ENCODE data around the gene LRRIQ4.

LRRIQ4 gene

GRCh38 chr3:169827712-169828111 lies 15.0 kb downstream of the LRRIQ4 start:
- TF ChIP-seq POLR2AphosphoS5 (IDR thresholded peaks at IDR 0.05; ENCODE audit: low read depth, low read length) (no peak), FOXP2 (optimal IDR thresholded peaks at IDR 0.05; ENCODE audit: borderline replicate concordance, extremely low read depth, extremely low read length, insufficient read depth) (no peak), TAF1 (IDR thresholded peaks at IDR 0.05; ENCODE audit: borderline replicate concordance, insufficient read depth, low read length) (no peak), REST (IDR thresholded peaks at IDR 0.05; ENCODE audit: insufficient read depth in 1 of 2, low read depth in 2 of 2, low read length in 2 of 2) (no peak), SIN3A (IDR thresholded peaks at IDR 0.05; ENCODE audit: borderline replicate concordance, insufficient read depth, low read length) (no peak)

- TF ChIP-seq REST (IDR thresholded peaks at IDR 0.05; ENCODE audit: insufficient read depth in 1 of 2, low read depth in 2 of 2, low read length in 2 of 2) (no peak), POLR2AphosphoS5 (IDR thresholded peaks at IDR 0.05; ENCODE audit: low read depth, low read length) (no peak), TAF1 (IDR thresholded peaks at IDR 0.05; ENCODE audit: borderline replicate concordance, insufficient read depth, low read length) (no peak), SIN3A (IDR thresholded peaks at IDR 0.05; ENCODE audit: borderline replicate concordance, insufficient read depth, low read length) (no peak), FOXP2 (optimal IDR thresholded peaks at IDR 0.05; ENCODE audit: borderline replicate concordance, extremely low read depth, extremely low read length, insufficient read depth) (no peak)
Observed at GRCh38 chr3:169835533-169835932, 22.9 kb downstream of the LRRIQ4 start.

- TF ChIP-seq REST (IDR thresholded peaks at IDR 0.05; ENCODE audit: insufficient read depth in 1 of 2, low read depth in 2 of 2, low read length in 2 of 2) (no peak), TAF1 (IDR thresholded peaks at IDR 0.05; ENCODE audit: borderline replicate concordance, insufficient read depth, low read length) (no peak), POLR2AphosphoS5 (IDR thresholded peaks at IDR 0.05; ENCODE audit: low read depth, low read length) (no peak), FOXP2 (optimal IDR thresholded peaks at IDR 0.05; ENCODE audit: borderline replicate concordance, extremely low read depth, extremely low read length, insufficient read depth) (no peak)
Observed at GRCh38 chr3:169836078-169836941, 23.6 kb downstream of the LRRIQ4 start.

- no peak for TF ChIP-seq REST (IDR thresholded peaks at IDR 0.05; ENCODE audit: insufficient read depth in 1 of 2, low read depth in 2 of 2, low read length in 2 of 2)
- TF ChIP-seq TAF1 (IDR thresholded peaks at IDR 0.05; ENCODE audit: borderline replicate concordance, insufficient read depth, low read length): no peak
- TF ChIP-seq FOXP2 (optimal IDR thresholded peaks at IDR 0.05; ENCODE audit: borderline replicate concordance, extremely low read depth, extremely low read length, insufficient read depth): no peak
- no peak for TF ChIP-seq SIN3A (IDR thresholded peaks at IDR 0.05; ENCODE audit: borderline replicate concordance, insufficient read depth, low read length)
Observed at GRCh38 chr3:169836942-169837275, 24.2 kb downstream of the LRRIQ4 start.

All from PFSK-1 (cell line).